GM15510 (cell line): ENCODE measurements around the gene RAI2.

Experiments used
- POLR2A ChIP-seq: IDR thresholded peaks from 3 replicates; pipeline ENCODE4 v1.6.1; 2011; ENCODE audit warnings: borderline replicate concordance; ENCODE audit not compliant: insufficient read length; ENCODE audit errors: extremely low read depth

The RAI2 gene

GRCh38 chrX:17768997-17769396 lies 92.1 kb downstream of the RAI2 start:
- no peak for TF ChIP-seq POLR2A

GRCh38 chrX:17767734-17768133 lies 93.4 kb downstream of the RAI2 start:
- no peak for TF ChIP-seq POLR2A

GRCh38 chrX:17759990-17760389 lies 101.1 kb downstream of the RAI2 start:
- no peak for TF ChIP-seq POLR2A

DNA sequence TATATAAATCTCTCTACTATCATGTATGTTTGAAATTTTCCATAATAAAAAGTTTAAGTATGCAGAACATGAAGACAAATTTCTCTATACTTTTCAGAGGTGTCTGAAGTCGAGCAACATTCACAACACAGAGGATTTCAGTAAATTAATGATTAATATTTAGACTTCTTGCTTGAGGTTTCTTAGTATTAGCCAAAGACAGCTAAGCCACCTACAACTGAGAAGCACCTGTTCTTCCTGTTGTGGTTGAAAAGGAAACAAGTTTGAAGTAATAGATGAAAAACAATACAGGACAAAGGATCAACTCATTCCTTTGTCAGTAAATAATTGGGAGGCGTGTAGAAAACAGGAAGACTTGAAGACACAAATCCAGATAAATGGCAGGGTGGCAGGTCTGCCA lies 102.7 kb downstream of the RAI2 start:
- TF ChIP-seq POLR2A, result no peak

GRCh38 chrX:17750436-17750835 lies 110.7 kb downstream of the RAI2 start:
- no peak for TF ChIP-seq POLR2A
